GM21529 (cell line): ENCODE results near the gene ASPDH.
"Not testable (repeated sequence)": the region's sequence is repeated elsewhere in the genome, so short reads cannot be mapped to it uniquely, and the experiment has no call there.

Experiments used
- ATAC-seq: cut with Tn5 transposase; IDR thresholded peaks from one replicate; pipeline ENCODE4 v1.9.1; 2021; ENCODE audit not compliant: unreplicated experiment

ASPDH gene

DNA sequence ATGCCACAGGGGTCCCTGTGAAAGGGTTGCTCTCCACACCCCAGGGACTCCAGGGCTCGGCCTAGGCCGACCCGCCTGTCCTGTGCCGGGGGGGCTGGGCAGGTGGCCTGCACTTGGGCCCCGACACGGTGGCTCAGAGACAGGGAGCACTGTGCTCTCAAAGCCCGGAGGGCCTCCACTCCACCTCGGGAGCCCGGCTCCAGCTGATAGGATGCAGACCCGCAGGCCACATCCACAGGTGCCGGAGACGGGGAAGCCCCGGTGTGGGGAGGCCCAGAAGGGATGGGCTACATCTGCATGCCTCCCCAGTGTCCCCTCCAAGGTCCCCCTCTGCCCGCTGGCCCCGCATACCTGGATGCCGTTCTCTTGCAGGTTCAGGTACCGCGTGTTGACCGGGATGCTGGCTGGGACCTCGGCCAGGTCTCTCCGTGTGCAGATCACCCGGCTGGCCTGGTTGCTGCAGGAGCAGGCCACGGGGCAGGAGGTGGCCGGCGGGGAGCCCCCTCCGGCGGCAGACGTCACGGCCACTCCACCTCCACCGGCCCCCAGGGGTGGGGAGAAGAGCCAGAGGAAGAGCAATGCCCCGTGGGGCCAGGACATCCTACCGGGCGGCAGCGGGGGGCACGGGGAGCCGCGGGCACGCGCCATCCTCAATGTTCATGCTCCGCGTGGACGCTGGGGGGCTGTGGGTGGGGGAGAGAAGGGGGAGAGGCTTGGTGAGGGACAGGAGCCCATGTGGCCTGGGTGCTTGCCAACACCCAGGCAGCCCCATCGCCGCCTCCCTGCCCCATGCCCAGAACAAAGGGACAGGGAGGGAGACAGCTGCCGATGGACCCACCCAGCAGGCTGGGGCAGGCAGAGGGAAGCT is 34.7 kb upstream of the ASPDH start:
- no peak for ATAC-seq

DNA sequence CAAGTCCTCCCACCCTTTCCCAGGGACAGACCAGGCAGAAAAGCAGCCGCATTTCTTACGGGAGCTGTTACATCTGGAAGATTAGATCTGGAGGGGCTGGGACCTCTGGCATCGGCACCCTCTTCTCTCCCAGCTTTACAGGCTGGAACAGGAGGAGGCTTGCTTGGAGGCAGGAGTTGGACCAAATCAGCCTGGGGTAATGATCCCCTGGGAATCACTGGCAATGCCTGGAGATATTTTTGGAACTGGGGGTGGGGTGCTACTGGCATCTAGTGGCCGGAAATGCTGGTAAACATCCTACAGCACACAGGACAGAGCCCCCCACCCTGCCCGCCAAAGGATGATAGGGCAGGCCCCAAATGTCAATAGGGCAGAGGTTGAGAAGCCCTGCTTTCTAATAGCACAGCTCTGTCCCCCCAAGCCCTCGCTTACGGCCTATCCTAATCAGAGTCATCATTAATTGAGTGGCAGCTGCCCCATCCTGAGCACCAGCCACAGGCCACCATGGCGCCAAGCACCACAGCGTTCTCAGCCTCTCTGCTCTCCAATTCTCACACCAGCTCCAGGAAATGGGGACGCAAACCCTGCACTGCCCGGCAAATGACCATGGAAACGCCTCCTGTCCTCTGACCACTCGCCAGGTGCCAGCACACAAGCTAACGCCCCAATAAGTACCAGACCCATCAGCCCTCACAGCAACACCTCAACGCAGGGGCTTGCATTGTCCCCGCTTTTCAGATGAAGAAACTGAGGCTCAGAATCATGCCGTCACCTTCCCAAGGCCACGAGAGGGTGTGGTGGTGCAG is 33.9 kb upstream of the ASPDH start:
- no peak for ATAC-seq

DNA sequence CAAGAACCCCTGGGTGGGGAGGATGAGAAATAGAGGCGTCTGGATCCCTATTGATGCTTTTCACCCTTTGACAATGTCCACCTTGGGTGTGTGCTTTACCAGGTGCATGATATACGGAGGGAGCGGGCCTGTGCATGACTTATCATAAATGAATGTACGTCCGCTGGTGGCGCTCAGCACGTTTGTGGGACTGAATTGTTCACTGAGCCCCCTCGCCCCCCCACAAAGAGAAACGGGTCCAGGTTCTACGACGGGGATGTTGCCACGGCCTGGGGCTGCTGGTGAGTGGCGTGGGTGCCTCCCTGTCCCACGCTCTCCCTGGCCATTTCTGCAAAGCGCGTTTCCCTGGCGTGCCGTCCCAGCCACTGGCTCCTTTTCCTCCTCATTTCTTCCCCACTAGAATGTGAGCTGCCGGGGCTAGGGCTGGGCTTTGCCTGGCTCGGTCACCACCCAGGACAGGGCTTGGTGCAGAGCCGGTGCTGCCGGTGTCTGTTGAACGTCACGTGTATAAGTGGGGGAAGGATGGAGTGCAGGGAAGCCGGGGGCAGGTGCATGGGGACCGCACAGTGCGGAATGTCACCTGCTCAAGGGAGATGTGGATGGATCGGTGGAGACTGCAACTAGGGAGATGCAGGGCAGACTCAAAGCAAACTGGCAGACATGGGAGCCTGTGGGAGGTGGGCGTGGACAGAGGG is 33.0 kb upstream of the ASPDH start:
- no peak for ATAC-seq

DNA sequence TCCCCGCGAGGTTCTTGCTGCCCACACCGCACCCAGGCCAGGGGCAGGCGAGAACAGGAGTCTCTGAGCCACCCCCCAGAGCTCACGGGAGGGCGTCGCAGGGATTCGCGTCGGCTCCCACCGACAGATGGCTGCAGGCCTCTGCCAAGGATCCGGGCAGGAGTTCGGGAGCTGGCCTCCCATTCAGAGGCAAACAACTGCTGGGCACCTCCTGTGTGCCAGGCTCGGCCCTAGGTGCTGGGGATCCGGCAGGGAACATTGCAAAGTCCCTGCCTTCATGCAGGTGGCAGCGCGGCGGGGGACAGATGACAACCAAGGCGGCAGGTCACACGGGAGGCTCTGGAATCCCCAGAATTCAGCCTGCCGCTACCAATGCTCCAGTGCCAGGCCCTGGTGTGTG is 29.2 kb upstream of the ASPDH start:
- ATAC-seq = no peak

DNA sequence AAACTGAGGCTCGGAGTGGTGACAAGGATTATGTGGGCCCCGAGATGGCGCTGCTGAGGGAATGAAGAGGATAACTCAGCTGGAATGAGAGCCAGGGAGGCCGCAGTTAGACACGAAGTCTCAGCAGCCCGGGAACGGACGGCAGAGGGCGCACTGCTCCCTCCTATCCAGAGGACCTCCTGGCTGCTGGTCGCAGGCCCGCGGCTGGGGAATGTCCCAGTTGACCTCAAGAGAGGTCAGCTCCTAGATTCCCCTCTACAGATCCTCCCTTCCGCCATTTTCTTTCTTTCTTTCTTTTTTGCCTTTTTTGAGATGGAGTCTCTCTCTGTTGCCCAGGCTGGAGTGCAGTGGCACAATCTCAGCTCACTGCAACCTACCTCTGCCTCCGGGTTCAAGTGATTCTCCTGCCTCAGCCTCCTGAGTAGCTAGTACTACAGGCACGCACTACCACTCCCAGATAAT is 24.1 kb upstream of the ASPDH start:
- no peak for ATAC-seq

DNA sequence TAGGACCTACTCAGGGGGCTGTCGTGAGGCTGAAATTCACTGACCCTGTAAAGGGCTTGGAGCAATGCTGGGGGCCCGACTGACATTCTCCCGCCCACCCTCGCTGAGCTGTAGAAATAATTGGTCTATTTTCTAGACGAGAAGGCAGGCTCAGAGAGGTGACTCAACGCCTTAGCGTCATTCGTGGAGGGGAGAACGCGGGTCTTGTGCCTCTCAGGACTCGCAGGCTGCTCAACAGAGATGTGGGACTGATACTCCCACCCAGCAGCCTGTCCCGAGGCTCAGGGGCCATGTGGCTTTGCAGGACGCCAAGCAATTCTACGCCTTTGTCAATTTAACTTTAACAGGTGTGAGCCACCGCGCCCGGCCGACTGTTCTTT is 23.6 kb upstream of the ASPDH start:
- ATAC-seq = no peak

DNA sequence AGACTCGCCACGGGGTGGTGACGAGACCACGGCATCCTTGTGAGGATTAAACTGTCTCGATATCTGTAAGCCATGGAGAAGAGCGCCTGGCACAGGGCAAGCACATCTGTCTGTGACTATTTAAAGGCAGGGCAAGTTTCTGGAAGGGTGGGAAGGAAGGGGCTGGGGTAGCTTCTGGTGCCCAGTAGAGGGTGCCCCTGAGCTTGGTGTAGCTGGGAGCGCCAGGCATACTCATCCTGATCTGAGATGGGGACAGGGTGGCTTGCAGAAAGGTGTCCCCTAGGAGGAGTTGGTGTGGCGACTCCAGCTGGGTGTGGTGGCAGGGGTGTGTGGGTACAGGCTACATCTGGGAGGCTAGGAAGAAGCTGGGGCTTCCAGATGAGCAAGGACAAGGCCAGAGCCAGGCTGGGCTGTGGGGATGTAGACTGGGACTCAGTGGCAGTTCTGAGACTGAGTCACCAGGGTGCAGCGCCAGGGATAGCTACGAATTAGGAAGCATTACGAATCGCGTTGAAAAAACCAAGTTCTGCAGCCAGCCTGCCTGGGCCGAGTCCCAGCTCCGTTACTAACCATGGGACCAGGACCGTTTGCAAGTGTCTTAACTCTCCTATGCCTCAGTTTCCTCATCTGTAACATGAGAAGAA is 23.1 kb upstream of the ASPDH start:
- ATAC-seq = no peak

DNA sequence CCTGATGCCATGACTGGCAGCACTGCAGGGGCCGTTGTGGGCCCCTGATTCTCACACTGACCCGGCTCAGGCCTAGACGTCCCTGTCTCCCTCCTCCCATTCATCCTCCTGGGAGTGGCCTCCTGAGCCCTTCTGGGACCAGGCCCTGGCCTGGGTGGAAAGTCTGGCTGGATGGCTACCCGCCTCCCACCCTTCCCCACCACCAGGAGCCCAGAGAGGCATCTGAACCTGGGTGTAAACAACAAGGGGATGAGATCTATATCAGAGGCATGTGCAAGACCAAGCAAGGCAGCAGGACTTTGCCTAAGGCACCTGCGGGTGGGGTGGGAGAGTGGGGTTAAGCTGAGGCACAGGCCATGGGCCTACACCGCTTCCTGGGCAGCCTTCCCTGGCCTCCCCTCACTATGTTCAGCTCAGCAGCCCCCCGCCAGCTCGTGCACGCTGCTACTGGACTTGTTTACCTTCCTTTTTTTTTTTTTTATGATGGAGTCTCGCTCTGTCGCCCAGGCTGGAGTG is 22.0 kb upstream of the ASPDH start:
- no peak for ATAC-seq

DNA sequence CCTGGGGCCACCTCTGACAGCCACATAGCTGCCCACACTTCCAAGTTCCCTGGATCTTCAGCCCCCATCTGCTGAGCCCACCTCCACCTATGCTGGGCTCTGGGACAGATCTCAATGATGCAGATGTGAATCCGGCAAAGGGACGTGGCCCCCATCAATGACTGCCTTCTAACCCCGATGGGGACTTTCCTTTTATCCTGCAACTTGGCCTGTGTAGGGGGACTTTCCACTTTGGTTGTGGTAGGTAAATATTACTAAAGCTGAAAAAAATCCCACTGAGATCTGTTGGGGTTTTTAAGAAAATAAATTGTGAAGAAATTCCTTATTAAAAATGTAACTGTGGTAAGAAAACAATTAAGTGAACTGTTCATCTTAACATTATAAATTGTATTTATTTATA is 20.8 kb upstream of the ASPDH start:
- ATAC-seq = no peak

DNA sequence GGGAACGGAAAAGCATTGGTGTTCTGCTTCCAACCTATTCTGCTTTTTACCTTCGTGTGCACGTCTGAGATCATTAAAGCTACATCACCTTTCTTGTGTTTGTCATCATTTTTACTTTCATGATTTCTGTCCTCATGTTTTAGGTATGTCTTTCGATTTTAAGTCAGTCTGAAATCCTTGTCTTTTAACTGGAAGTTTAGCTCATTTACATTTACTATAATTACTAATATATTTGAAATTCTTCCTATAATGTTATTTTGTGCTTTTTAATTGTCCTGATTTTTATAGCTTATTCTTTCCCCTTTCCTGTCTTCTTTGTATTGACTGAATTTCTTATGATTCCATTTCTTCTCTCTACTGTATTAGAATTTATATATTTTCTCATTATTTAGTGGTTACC is 19.2 kb upstream of the ASPDH start:
- ATAC-seq = no peak

DNA sequence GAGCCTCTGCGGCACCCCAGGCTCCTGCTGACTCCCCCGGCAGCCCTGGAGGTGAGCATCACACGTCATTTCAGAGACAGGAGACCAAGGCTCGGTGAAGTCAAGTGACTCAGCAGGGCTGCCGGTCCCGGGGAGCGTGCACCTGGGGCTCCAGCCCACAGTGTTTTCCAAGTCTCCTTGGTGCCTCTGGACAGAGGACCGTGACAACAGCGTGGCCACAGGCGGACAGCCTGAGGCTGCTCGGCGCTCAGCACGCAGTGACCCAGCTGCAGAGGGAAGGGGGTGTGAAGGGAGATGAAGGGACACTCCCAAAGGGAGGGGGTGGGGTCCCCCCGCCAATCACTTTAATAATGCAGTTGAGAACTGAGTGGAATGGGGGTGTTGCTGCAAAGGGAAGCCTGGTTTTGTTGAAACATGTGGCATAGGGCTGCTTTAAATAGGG is 17.5 kb upstream of the ASPDH start:
- ATAC-seq = no peak

DNA sequence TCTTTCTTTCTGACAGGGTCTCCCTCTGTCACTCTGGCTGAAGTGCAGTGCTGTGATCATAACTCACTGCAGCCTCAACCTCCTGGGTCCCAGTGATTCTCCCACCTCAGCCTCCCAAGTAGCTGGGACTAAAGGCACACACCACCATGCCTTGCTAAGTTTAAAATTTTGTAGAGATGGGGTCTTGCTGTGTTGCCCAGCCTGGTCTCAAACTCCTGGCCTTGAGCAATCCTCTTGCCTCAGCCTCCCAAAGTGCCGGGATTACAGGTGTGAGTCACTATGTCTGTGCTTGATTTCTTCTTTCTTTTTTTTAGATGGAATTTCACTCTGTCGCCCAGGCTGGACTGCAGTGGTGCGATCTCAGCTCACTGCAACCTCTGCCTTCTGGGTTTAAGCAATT is 14.3 kb upstream of the ASPDH start:
- not testable (repeated sequence) for ATAC-seq

DNA sequence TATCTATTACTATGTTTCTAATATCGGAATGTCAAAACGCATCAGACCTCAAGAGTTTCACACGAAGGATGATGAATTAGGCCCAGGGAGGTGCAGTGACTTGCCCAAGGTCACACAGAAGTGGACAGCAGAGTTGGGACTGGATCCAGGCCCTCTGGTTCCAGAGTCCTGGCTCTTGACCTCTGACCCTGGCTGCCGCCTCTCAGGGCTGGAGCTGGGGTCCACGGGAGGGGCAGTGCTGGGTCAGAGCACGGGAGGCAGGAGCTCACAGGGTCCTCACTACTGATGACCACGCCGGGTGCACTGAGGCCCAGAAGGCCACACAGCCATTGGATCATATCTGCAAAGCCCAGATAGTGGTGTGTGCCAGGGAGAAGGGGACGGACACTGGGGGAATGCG is 9.2 kb upstream of the ASPDH start:
- no peak for ATAC-seq

DNA sequence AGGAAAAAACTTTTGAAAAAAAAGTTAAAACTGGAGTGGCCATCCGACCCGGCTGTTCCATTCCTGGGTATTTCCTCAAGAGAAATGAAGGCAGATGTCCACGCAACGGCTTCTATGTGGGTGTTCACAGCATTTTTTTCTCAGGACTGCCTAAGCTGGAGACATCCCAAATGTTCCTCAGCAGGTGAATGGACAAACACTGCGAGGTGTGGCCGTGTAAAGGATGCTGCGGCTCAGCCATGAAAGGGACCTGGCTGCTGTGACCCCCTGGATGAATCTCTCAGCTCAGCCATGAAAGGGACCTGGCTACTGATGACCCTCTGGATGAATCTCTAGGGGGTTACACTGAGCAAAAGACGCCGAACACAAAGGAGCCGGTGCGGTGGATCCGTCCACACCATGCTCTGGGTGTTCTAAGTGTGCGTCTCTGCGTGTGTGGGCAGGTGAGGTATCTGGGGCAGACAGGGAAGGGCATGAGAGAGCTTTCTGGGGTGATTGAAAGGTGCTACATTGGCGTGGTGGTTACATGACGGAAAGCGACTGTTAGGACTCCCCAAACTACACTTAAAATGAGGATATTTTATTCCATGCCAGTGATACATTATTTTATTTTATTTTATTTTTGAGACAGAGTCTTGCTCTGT is 7.2 kb upstream of the ASPDH start:
- ATAC-seq = no peak

DNA sequence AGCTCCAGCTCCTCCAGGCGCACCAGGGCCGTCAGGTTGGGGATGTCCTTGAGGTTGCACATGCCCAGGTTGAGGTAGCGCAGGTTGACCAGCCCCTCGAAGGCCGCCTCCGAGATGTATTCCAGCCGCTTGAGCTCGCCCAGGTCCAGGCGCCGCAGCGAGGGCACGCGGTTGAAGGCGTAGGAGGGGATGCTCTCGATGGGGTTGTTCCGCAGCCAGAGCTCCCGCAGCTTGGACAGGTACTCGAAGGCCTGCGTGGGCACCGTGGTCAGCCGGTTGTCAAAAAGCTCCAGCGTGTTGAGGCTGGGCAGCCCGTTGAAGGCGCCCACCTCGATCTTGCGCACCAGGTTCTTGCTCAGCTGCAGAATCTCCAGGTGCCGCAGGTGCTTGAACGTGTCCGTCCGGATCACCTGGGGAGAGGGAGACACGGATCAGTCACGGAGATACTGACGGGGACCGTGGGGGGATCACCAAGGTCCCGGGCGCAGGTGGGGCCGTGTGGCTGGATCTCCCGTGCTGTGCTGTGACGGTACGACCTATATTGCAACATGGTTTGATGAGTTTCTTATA is 5.4 kb upstream of the ASPDH start:
- no peak for ATAC-seq

DNA sequence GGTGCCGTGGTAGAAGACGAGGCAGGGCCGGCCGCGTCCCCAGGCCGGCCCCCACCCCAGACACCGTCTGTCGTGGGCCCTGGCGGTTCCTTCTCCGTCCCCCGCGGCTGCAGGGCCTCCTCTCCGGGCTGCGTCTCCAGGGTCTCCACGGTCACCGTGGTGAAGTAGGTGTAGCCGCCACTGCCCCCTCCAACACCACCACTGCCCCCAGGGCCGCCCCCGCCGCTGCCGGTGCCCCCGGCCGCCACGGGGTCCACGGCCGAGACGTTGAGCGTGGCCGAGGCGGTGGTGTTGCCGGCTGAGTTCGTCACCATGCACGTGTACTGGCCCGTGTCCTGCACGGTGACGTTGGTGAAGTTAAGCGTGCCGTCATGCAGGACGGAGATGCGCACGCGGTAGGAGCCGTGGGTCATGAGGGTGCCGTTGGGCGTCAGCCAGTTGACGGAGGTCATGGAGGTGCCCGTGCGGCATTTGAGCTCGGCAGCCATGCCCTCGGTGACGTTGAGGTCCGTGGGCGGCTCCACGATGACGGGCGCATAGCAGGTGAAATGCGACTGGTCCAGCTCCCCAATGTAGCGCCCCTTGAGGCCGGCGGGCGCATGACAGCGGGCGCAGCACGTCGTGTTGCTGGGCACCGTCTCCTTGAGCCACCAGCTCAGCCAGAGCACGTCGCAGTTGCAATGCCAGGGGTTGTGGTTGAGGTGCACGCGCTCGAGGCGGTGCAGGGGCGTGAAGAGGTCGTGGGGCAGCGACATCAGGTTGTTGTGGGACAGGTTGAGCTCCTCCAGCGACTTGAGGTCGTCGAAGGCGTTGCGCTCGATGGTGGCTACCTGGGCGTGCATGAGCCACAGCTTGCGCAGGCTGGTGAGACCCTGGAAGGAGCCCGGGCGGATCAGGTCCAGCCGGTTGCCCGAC is 4.6 kb upstream of the ASPDH start:
- no peak for ATAC-seq

DNA sequence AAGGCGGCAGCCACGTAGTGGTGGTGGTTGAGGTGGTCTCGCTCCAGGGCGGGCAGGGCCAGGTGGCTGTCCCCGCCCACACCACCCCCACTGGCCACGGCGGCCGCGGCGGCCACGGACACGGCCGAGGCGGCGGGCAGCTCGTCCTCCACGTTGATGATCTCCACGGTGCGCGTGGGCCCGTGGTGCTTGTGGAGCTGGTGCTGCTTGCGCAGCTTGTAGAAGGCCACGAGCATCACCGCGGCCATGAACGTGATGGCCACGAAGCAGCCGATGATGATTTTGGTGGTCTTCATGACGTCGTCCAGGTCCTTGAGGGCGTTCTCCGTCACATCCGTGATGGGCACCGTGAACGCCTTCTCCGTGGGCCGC is 4.0 kb upstream of the ASPDH start:
- ATAC-seq = no peak

DNA sequence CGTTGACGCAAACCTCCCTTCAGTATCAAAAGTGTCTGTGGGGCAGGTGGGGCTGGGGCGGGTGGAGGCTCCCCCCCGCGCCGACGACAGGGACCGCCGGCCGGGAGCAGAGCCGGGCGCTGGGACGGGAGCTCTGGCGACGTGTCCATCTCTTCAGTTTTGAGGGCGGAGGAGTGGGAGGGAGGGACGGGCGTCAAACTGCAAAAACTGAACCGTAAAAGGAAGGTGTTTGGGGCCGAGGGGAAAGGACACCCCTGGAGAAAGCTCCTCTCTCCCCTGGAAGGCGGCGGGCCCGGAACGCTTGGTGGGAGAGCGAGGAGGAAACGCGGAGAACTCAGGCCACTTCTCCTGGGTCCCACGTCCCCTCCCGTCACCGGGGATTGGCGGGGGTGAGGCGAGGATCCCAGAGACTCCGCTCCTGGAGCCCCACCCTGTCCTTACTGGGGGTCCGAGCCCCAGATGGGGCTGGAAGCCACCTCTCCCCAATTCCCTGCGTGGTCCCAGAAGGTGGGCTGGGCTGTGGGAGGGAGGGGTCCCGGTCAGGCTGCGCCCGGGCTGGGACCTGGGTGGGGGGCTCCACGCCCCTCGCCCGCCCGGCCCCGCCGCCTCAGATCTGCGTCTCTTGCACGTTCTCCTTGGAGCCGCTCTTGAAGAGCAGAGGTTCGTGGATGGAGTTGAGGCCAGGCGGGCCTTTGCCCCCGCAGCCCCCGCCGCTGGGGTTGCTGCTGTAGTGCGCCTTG is 3.4 kb upstream of the ASPDH start:
- ATAC-seq = no peak
